Type B pancreatic cell (in vitro differentiated cells): ENCODE measurements around the gene INTS11. TPM values are rescaled to one million over a fixed set of nuclear protein-coding genes. Genes with fewer than 3 reads are reported as not detected.

Experiments used
- DNase-seq: peaks from one replicate; pipeline ENCODE4 v3.0.0; 2021; ENCODE audit warnings: mixed read lengths; ENCODE audit not compliant: unreplicated experiment; ENCODE audit errors: extremely low spot score
- H3K27ac Mint-ChIP-seq: 2 replicates; pipeline ENCODE4 v1.8.0; 2021; ENCODE audit warnings: mild to moderate bottlenecking, mixed read lengths
- H3K27me3 Mint-ChIP-seq: 2 replicates; pipeline ENCODE4 v1.8.0; 2021; ENCODE audit warnings: mixed read lengths
- H3K36me3 Mint-ChIP-seq: 2 replicates; pipeline ENCODE4 v1.8.0; 2021; ENCODE audit warnings: mixed read lengths
- H3K4me1 Mint-ChIP-seq: one replicate; pipeline ENCODE4 v1.8.0; 2021; ENCODE audit warnings: mixed read lengths; ENCODE audit not compliant: unreplicated experiment
- H3K4me3 Mint-ChIP-seq: 2 replicates; pipeline ENCODE4 v1.8.0; 2021; ENCODE audit warnings: mild to moderate bottlenecking, mixed read lengths
- H3K9me3 Mint-ChIP-seq: 2 replicates; pipeline ENCODE4 v1.8.0; 2021; ENCODE audit warnings: mixed read lengths
- CTCF ChIP-seq: fragments of 200-600 bp; sonication (generic); conservative IDR thresholded peaks from 2 replicates; pipeline ENCODE4 v1.5.0; 2021; ENCODE audit warnings: antibody characterized with exemption, mild to moderate bottlenecking
- total RNA-seq: library from RNA; stranded (reverse); gene quantifications from 2 replicates; pipeline ENCODE4 v1.2.1, GENCODE V29; 2021; ENCODE audit warnings: low replicate concordance

Gene INTS11
- total RNA-seq, 1 donor from 2014 or later = 138 TPM

GRCh38 chr1:1302006-1302430, 22.4 kb downstream of the INTS11 start:
- H3K36me3 Mint-ChIP-seq = no peaks in the 10 kb centered on the region
- no peaks in the 10 kb centered on the region for H3K27me3 Mint-ChIP-seq
- no peak overlapping the region for H3K27ac Mint-ChIP-seq
- peaks cover 15% of the 10 kb centered on the region for H3K4me1 Mint-ChIP-seq
- DNase-seq = no peak
- H3K9me3 Mint-ChIP-seq = no peaks in the 10 kb centered on the region
- TF ChIP-seq CTCF = peak; percentile 67
- H3K4me3 Mint-ChIP-seq = no peak overlapping the region

- H3K27me3 Mint-ChIP-seq = no peaks in the 10 kb centered on the region
- peak; percentile 10 for TF ChIP-seq CTCF
- no peak overlapping the region for H3K27ac Mint-ChIP-seq
- H3K4me3 Mint-ChIP-seq = no peak overlapping the region
- no peaks in the 10 kb centered on the region for H3K36me3 Mint-ChIP-seq
- H3K9me3 Mint-ChIP-seq = no peaks in the 10 kb centered on the region
- no peak for DNase-seq
- peaks cover 4% of the 10 kb centered on the region for H3K4me1 Mint-ChIP-seq
These were observed 24.1 kb downstream of the INTS11 start for GRCh38 chr1:1300352-1300739.

GRCh38 chr1:1299686-1300351, 24.6 kb downstream of the INTS11 start:
- Mint-ChIP-seq H3K36me3 (no peaks in the 10 kb centered on the region), H3K27ac (no peak overlapping the region), H3K4me3 (no peak overlapping the region), H3K27me3 (no peaks in the 10 kb centered on the region), H3K4me1 (peaks cover 4% of the 10 kb centered on the region), H3K9me3 (no peaks in the 10 kb centered on the region)
- DNase-seq = no peak
- peak; percentile 57 for TF ChIP-seq CTCF

- Mint-ChIP-seq H3K4me3 (no peak overlapping the region), H3K9me3 (no peaks in the 10 kb centered on the region), H3K27me3 (no peaks in the 10 kb centered on the region), H3K36me3 (no peaks in the 10 kb centered on the region), H3K4me1 (no peaks in the 10 kb centered on the region), H3K27ac (no peak overlapping the region)
- TF ChIP-seq CTCF = no peak
- no peak for DNase-seq
These were observed 25.4 kb downstream of the INTS11 start for GRCh38 chr1:1298861-1299685.

- no peaks in the 10 kb centered on the region for H3K36me3 Mint-ChIP-seq
- H3K9me3 Mint-ChIP-seq = no peaks in the 10 kb centered on the region
- DNase-seq = no peak
- no peak overlapping the region for H3K4me3 Mint-ChIP-seq
- no peaks in the 10 kb centered on the region for H3K27me3 Mint-ChIP-seq
- no peak overlapping the region for H3K27ac Mint-ChIP-seq
- H3K4me1 Mint-ChIP-seq = no peaks in the 10 kb centered on the region
- no peak for TF ChIP-seq CTCF
These were observed 26.5 kb downstream of the INTS11 start for GRCh38 chr1:1297802-1298424.
